Hypothalamus (tissue), 51 donors: ENCODE measurements around the gene NAGPA.
"Not testable (repeated sequence)": the region's sequence is repeated elsewhere in the genome, so short reads cannot be mapped to it uniquely, and the experiment has no call there.

Experiments
- DNase-seq, 51 donors: peaks; one replicate each; lab custom pipeline; 2025; lab: John Stamatoyannopoulos, UW

Gene NAGPA, protein sequence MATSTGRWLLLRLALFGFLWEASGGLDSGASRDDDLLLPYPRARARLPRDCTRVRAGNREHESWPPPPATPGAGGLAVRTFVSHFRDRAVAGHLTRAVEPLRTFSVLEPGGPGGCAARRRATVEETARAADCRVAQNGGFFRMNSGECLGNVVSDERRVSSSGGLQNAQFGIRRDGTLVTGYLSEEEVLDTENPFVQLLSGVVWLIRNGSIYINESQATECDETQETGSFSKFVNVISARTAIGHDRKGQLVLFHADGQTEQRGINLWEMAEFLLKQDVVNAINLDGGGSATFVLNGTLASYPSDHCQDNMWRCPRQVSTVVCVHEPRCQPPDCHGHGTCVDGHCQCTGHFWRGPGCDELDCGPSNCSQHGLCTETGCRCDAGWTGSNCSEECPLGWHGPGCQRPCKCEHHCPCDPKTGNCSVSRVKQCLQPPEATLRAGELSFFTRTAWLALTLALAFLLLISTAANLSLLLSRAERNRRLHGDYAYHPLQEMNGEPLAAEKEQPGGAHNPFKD

DNA sequence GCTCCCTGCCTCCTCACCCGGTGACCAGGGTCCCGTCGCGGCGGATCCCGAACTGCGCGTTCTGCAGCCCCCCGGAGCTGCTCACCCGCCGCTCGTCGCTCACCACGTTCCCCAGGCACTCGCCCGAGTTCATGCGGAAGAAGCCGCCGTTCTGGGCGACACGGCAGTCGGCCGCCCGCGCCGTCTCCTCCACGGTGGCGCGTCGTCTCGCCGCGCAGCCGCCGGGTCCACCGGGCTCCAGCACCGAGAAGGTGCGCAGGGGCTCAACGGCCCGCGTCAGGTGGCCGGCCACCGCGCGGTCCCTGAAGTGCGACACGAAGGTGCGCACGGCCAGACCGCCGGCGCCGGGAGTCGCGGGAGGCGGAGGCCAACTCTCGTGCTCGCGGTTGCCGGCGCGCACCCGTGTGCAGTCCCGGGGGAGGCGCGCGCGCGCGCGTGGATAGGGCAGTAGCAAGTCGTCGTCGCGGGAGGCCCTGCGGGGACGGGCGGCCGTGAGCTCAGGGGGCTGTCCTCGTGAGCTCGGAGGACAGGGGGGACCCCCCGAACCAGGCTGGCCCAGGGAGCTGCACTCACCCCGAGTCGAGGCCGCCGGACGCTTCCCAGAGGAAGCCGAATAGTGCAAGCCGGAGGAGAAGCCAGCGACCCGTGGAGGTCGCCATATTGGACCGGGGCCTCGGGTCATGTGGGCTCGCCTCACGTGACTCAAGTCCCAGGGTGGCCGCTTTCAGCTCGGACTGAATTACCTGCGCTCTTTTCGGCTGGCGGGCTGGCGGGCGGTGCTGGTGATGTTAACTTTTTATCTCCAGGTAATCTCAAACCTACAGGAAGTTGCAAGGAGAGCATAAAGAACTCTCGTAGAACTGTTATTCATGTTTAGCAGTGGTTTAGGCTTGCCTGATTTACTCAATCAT lies at the start of gene NAGPA:
NAGPA (minus strand) TSS at position 680 of the 911 bp plus-strand sequence; CDS start at position 659, 21 bp downstream.
- peak; percentile 50 to 93 (median 82) for DNase-seq

DNA sequence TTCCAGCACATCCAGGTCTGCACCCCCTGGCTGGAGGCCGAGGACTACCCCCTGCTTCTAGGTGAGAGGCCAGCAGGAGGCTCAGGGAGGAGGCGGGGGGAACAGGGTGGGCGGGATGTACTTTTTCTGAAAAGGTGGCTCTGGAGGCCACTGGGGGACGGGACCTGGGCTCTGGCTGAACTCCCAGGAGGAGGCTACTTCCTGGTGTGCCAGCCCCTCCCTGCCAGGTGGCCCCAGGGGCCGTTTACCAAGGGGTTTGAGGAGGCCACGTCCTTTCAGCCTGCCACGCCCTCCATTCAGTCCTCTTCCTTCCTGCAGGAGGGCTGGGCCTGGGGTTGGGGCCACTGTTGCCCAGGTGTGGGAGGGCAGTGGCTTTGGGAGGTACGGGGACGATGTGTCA lies 47.3 kb upstream of the NAGPA start:
- DNase-seq = not testable (repeated sequence)

DNA sequence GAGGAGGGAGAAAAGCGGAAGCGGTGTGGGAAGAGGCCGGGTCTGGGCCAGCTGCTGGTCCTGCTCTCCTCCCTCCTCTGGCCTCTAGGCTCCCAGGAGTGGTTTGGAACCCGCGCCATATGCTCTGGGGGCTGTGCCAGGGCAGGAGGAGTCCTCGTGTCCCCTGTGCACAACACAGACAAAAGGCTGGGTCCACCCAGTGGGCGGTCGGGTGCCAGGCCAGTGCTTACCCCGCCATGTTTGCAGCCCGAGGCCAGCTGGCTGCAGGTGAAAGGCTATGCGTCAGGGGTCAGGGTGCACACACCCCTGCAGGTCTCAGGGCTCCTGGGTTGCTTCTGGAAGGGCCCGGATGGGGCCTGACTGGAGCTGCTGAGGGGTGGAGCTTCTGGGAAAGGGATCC lies 46.7 kb upstream of the NAGPA start:
- DNase-seq = not testable (repeated sequence)

DNA sequence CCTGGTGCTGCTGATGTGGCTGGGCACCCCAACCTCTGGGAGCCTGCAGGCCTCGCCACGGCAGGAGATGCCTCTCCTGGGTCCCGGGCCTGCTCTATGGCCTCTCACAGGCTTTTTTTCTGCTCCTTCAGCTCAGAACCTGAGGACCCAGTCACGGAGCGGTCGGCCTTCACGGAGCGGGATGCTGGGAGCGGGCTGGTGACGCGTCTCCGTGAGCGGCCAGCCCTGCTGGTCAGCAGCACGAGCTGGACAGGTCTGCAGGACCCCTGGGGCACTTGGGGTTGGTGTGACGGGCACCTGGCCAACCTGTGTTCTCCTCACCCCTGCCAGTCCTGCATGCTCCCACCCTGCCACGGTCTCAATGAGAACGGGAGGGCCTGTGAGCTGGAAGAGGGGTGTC lies 44.9 kb upstream of the NAGPA start:
- no peak for DNase-seq

DNA sequence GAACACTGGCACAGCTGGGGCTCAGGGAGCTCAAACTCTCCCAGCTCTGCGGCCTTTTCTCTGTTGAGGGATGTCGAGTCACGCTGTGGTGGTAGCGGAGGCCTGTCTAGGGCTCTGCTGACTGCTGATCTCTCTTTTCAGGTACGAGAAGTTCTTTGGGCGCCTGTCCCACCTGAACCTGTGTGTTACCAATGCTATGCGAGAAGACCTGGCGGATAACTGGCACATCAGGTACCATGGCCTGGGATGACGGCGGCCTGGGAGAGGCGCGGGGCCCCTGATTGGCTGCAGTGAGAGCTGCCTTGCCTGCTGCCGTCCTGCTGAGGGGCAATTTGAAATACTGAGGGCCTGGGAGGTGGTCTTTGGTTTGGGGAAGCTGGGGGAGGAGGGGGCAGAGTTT lies 43.6 kb upstream of the NAGPA start:
- no peak for DNase-seq

DNA sequence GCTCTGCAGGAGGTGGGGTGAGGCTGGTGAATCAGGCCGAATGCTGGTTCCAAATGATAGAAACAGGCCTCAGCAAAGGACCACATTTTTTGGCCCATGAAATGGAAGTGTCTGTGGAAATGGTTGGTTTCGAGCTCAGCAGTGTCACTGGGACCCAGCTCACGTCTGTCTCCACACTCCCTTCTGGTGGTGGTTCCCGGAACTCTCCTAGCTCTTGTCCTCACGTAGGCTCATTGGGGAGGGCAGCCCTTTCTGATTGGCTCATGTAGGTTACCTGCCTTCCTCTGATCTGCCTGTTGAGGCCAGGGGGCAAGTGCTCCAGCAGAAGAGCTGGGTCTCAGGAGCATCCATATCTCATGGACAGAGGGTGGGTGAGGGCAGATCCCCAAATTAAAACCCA lies 41.9 kb upstream of the NAGPA start:
- no peak for DNase-seq

DNA sequence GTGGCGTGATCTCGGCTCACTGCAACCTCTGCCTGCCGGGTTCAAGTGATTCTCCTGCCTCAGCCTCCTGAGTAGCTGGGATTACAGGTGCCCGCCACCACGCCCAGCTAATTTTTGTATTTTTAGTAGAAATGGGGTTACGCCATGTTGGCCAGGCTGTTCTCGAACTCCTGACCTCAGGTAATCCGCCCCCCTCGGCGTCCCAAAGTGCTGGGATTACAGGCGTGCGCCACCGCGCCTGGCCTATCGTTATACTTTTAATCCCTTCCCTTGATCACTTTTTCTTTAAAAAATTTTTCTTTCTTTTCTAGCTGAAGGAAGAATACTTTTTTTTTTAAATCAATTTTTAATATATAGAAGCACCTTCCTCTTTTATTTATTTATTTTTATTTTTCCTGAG lies 40.0 kb upstream of the NAGPA start:
- DNase-seq = not testable (repeated sequence)

DNA sequence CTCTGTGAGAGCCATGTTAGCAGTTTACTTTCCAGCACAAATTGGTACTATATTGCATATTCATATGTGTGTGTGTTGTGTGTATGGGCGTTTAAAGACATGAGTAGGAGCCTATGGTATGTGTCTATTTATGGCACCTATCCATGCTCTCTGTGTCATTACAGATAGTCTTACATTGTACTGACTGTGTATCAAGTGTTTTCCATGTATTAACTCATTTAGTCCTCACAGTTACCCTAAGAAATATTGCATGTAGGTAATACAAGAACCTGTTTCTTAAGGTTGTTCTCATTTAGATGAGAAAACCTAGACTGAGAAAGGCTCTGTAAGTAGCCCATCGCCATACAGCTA lies 39.5 kb upstream of the NAGPA start:
- DNase-seq = no peak

DNA sequence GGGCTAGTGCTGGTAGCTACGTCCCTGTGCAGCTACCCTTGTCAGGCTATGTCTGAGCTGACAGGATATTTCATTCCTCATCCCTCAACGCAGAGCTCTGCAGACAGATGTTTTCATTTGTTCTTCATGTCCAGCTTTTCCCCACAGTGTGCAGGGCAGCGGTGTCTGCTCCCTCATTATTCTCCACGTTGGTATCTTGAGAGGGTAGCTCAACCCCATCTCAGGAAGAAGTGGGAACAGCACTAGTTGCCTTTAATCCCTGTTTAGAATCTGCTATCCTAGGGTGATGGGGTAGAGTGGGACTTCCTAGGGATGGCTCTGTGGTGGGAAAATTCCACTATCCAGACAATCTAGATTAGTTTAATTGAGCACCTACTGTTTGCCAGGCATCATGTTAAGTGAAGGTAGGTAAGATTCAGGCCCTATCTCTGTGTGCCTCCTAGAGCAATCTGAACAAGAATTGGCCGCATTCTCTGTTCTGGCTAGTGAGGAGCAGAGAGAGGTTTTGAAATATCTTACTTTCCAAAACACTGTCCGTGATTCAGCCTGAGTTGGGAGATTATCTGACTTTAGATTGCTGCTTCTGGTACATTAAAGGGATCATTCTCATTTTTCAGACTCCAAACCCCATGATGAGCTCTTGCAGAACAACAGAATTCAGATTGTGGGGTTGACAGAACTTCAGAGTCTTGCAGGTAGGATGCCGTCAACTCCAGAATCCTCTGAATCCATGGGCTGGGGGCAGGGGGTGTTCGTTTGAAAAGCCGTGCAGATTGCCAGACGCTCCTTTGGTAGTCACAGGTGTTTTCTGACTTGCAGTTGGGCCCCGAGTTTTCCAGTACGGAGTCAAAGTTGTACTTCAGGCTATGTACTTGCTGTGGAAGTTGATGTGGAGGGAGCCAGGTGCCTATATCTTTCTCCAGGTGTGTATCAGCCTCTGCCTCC lies 38.9 kb upstream of the NAGPA start:
- no peak for DNase-seq

DNA sequence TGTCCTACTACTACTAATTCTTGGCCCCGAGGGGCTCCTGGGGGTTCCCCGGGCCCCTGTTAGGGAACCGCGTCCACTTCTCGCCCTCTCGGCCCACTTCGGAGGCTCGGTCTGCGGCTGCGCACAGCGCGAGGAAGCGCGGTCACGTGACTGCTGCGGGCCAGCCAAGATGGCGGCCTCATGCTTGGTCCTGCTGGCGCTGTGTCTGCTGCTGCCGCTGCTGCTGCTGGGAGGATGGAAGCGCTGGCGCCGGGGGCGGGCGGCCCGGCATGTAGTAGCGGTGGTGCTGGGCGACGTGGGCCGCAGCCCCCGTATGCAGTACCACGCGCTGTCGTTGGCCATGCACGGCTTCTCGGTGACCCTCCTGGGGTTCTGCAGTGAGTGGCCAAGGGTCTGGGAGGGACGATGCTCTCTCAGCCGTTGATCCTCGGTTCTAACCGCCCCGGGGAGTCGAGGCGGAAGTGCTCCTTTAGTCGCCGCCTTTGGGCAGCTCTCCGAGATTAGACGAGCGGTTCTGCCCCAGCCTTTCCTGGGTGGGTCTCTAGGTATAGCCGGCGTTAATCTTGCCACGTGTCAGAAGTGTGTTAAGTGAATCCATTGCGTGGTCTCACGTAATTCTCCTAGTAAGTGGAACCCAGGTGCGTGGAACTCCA lies 38.1 kb upstream of the NAGPA start, which contains the start of gene ALG1:
ALG1 (plus strand) TSS at position 163 of the 653 bp plus-strand sequence; CDS start at position 170, 7 bp downstream.
- DNase-seq = peak; percentile 22 to 92 (median 81)

DNA sequence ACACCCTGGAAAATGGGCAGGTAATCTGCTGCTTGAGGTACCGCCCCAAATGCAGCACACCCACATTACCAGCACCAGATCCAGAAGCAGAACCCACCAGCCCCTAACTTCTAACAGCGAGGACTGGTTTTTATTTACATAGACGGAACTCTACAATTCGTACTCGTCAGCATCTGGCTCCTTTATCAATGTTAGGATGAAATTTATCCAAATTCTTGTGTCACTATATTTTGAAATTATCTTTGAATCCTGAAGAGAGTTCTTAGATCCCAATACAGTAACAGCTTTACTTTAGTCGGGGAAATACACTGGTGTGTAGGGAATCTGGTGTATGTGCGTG lies 37.6 kb upstream of the NAGPA start:
- peak in 1 of 51 donors; percentile 39 for DNase-seq

DNA sequence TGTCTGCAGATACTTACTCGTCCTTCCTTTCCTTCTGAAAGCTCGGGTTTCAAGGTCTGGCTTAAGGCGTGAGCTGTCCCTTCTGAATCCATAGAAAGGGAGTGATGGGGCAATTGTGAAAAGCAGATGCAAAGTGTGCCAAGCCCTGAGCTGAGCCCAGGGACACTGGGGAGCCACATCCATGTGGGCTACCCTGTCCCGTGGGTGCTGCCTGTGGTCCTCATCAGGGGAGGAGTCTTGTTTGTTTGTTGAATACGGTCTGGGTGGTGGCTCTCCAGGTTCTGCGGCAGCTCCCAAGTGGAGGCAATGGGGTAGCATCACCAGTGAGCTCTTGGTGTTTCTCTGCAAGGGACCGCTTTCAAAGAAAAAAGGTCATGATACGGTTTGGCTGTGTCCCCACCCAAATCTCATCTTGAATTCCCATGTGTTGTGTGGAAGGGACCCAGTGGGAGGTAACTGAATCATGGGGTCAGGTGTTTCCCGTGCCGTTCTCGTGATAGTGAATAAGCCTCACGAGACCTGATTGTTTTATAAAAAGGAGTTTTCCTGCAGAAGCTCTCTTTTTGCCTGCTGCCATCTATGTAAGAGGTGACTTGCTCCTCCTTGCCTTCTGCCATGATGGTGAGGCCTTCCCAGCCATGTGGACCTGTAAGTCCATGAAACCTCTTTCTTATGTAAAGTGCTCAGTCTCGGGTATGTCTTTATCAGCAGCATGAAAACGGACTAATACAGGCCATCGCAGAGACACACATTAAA lies 36.9 kb upstream of the NAGPA start:
- no peak for DNase-seq

DNA sequence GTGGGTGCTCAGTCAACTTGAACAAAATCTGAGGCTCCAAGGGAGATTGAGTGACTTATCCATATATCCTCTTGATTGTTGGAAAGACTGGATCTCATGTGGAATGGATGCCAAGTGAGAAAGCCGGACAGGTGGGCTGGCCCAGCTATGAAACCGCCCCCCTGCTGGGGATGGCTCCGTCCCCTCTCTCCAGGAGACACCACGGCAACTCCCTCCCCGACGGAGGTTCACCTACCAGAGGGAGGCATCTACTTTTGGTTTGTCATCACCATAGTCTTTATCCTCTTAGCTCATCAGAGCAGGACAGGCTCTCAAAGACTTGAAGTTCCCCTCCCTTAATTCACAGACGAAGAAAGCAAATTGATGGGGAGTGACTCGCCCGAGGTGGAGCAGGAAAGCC lies 36.1 kb upstream of the NAGPA start:
- DNase-seq = no peak

DNA sequence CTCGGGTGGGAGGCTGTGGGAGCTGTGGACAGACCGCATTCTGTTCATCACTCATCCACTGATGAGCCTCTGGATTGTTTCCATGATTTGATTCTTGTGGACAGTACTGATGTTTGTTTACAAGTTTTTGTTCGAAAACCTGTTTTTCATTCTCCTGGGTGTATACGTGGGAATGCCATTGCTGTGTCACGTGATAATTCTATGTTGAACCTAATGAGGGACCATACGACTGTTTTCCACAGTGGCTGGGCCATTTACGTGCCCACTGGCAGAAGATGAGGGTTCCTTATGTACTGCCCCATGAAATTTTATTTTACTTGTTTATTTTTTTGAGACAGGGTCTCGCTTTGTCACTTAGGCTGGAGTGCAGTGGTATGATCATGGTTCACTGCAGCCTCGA lies 35.3 kb upstream of the NAGPA start:
- DNase-seq = no peak

DNA sequence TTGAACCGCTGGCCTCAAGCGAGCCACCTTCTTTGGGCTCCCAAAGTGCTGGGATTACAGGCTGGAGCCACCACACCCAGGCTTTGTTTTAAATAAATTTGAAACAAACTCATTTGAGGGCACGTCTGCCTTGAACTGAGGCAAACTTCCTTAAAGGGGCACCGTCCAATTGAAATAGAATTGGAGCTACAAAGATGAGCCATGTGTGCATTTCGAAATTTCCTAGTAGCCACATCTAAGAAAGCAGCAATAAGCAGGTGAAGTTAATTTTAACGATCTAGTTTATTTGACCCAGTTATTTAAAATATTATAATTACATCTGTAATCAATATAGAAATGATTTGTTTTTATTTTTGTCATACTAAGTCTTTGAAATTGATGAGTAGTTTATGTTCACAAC lies 32.8 kb upstream of the NAGPA start:
- no peak for DNase-seq

DNA sequence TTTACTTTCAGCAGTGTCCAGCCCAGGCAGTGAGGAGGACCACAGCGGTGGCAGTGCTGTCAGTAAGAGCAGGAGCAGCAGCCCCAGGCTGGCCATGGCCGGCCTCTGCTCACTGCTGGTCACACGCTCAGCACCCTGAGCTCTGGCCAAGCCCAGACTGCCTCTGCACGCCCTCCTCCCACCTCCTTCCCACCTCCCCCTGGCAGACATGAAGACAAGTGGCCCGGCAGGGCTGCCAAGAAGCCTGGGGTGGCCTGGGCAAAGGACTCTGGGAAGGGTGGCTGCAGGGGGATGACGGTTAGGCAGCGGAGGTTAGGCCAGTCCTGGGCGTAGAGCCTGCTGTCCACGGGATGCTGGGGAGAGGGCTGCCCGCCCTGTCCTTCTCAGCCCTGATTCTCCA lies 32.1 kb upstream of the NAGPA start, which contains the start of gene C16orf89:
C16orf89 (minus strand) TSS at position 144 of the 400 bp plus-strand sequence; CDS start at position 96, 48 bp downstream.
- peak in 39 of 51 donors; percentile 5 to 85 (median 47) for DNase-seq

DNA sequence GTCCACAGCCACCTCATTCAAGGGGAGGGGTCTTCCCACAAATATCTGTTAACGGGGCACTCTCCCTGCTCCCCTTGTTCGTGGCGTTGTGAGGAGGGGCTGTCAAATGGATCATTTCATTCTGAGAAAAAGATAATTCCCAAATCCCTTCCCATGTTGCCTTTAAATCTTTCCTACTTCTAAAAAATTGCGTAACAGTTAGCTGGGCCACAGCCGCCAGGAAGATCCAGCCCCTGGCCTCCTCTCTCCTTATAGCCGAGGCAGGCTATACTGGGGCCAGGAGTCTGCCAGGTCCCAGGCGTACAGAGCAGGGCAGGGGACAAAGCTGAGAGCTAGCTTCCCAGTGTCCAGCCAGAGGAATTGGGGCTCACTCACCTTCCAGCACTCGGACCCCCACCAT lies 31.6 kb upstream of the NAGPA start:
- no peak for DNase-seq

DNA sequence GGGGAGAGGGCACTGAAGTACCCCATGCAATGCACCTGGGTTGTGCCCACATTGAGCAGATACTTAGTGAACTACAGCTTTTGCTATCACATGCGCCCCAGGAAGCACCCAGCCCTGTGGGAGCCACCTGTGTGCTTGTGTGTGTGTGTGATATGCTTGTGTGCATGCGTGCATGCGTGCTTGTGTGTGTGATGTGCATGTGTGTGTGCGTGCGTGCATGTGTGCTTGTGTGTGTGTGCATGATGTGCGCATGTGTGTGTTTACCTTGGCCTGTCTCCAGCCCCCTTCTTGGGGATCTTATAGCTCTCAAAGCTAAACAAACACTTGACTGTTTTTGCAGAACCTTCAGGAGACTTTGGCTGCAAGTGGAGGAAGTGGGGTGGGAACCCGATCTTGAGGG lies 31.2 kb upstream of the NAGPA start:
- no peak for DNase-seq
